Ascending aorta (tissue), 2 donors: ENCODE measurements around the gene ADGRB3. TPM values are rescaled to one million over a fixed set of nuclear protein-coding genes. Genes with fewer than 3 reads are reported as not detected.

Source experiments
- DNase-seq, 2 donors: peaks; one replicate each; pipeline ENCODE4 v3.0.0-alpha.2; 2019; ENCODE audit warnings: low spot score in 2 of 2
- H3K27ac ChIP-seq, 2 donors: fragments of 200-600 bp; sonication (generic); one replicate each; pipeline ENCODE4 v1.5.1; 2016 to 2017; ENCODE audit warnings: mild to moderate bottlenecking in 1 of 2
- H3K27me3 ChIP-seq: fragments of 200-600 bp; sonication (generic); one replicate; pipeline ENCODE4 v1.5.1; 2017
- H3K36me3 ChIP-seq, 2 donors: fragments of 200-600 bp; sonication (generic); one replicate each; pipeline ENCODE4 v1.5.1; 2016
- H3K4me1 ChIP-seq, 2 donors: fragments of 200-600 bp; sonication (generic); one replicate each; pipeline ENCODE4 v1.5.1; 2016 to 2017; ENCODE audit warnings: mild to moderate bottlenecking in 1 of 2
- H3K4me3 ChIP-seq, 2 donors: fragments of 200-600 bp; sonication (generic); one replicate each; pipeline ENCODE4 v1.5.1; 2016 to 2017; ENCODE audit warnings: mild to moderate bottlenecking in 1 of 2
- H3K9me3 ChIP-seq, 2 donors: fragments of 200-600 bp; sonication (generic); one replicate each; pipeline ENCODE4 v1.5.1; 2016
- intact Hi-C: fragments of 100-400 bp; cut with DNase I; formaldehyde crosslinking; loops from one replicate; pipeline ENCODE4 v1.15.1; 2023
- total RNA-seq: library from RNA; depleted of rRNA; stranded (reverse); fragments of >200 nt; gene quantifications from one replicate; pipeline ENCODE4 v1.1.0, GENCODE V29; 2016
- TF ChIP-seq, protein P1 (sequence below), 3 experiments: fragments of 200-600 bp in 2 of 3; fragments of 450-650 bp in 1 of 3; sonication (generic) in 2 of 3; IDR thresholded peaks; one replicate each; pipeline ENCODE4 v1.5.1; 2016 to 2019; ENCODE audit warnings: antibody characterized with exemption in 3 of 3, mild to moderate bottlenecking in 1 of 3, moderate library complexity in 1 of 3

The ADGRB3 gene
- total RNA-seq, 1 donor from 2014 or later: 4.4 TPM

- H3K36me3 ChIP-seq: no peaks in the 10 kb centered on the region
- no peak overlapping the region for H3K27ac ChIP-seq
- H3K9me3 ChIP-seq: no peaks in the 10 kb centered on the region
- no peak for DNase-seq
- H3K27me3 ChIP-seq: no peaks in the 10 kb centered on the region
- TF ChIP-seq, protein P1, sequence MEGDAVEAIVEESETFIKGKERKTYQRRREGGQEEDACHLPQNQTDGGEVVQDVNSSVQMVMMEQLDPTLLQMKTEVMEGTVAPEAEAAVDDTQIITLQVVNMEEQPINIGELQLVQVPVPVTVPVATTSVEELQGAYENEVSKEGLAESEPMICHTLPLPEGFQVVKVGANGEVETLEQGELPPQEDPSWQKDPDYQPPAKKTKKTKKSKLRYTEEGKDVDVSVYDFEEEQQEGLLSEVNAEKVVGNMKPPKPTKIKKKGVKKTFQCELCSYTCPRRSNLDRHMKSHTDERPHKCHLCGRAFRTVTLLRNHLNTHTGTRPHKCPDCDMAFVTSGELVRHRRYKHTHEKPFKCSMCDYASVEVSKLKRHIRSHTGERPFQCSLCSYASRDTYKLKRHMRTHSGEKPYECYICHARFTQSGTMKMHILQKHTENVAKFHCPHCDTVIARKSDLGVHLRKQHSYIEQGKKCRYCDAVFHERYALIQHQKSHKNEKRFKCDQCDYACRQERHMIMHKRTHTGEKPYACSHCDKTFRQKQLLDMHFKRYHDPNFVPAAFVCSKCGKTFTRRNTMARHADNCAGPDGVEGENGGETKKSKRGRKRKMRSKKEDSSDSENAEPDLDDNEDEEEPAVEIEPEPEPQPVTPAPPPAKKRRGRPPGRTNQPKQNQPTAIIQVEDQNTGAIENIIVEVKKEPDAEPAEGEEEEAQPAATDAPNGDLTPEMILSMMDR (IDR thresholded peaks at IDR 0.05): no peak
- no peaks in the 10 kb centered on the region for H3K4me1 ChIP-seq
- no peak overlapping the region for H3K4me3 ChIP-seq
- intact Hi-C loops: no loop called here
Observed at GRCh38 chr6:69293471-69293870, 658.4 kb downstream of the ADGRB3 start.

DNA sequence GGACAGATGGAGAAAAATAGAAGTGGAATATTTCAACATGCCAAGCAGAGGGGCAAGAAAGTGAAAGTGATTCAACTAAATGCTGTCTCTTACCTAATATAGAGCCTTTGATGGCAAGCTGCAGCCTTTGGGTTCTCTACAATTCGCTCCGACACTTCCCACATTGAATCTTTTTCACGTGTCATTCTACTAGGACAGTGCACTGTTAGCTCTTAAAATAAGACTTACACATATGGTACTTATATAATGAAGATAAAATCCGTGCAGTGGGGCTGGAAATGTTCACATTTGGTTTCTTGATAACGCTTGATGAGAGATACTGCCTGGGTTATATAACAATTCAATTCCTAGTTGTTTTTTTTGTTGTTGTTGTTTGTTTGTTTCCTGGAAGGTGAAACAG, 659.3 kb downstream of the ADGRB3 start:
- H3K9me3 ChIP-seq: no peaks in the 10 kb centered on the region
- no peak overlapping the region for H3K4me3 ChIP-seq
- no peaks in the 10 kb centered on the region for H3K36me3 ChIP-seq
- H3K27me3 ChIP-seq: no peaks in the 10 kb centered on the region
- no peaks in the 10 kb centered on the region for H3K4me1 ChIP-seq
- intact Hi-C loops: no loop called here
- H3K27ac ChIP-seq: no peak overlapping the region
- TF ChIP-seq, protein P1 (IDR thresholded peaks at IDR 0.05): no peak
- no peak for DNase-seq

DNA sequence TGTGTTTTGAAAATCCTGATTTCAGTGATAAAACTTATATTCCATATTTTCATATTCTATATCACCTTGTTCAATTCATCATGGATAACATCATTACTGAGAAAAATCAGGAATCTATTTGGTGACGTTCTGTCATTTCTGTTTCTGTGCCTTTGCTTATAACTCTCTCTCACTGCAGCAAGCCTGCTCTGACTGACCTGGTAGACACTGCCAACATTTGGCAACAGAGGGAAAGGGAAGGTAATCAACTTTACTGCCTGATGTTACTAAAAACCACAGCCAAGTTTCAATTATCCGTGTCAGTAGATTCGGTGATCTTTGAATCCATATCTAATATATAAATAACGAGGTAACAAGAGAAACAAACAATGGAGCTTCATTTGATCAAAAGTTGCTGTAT, 659.8 kb downstream of the ADGRB3 start:
- intact Hi-C loops: no loop called here
- no peaks in the 10 kb centered on the region for H3K27me3 ChIP-seq

DNA sequence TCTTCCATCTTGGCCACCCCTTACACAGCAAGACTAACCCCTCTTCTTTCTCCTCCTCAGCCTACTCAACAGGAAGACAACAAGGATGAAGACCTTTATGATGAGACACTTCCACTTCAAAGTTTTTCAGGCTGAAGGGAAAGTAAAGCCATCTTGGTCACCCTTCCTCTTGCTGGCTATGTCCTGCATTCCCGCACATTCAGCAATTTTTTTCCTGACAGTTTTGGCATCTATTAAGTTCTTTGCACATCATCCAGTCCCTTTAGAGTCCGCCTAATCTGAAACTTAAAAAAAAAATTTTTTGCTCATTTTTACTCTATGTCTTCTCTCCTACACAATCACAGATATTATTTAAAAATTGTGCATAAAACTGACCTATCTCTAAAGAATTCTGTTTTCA, 668.3 kb downstream of the ADGRB3 start:
- H3K9me3 ChIP-seq: no peaks in the 10 kb centered on the region
- no peak overlapping the region for H3K27ac ChIP-seq
- no peaks in the 10 kb centered on the region for H3K36me3 ChIP-seq
- intact Hi-C loops: no loop called here
- H3K27me3 ChIP-seq: no peaks in the 10 kb centered on the region
- H3K4me3 ChIP-seq: no peak overlapping the region
- no peak for DNase-seq
- TF ChIP-seq, protein P1 (IDR thresholded peaks at IDR 0.05): no peak
- no peaks in the 10 kb centered on the region for H3K4me1 ChIP-seq

More for the DNA sequence above, 659.8 kb downstream of the ADGRB3 start:
- Histone ChIP-seq H3K4me1 (no peaks in the 10 kb centered on the region), H3K9me3 (no peaks in the 10 kb centered on the region), H3K36me3 (no peaks in the 10 kb centered on the region), H3K4me3 (no peak overlapping the region), H3K27ac (no peak overlapping the region)
- TF ChIP-seq, protein P1 (IDR thresholded peaks at IDR 0.05): no peak
- DNase-seq: no peak

DNA sequence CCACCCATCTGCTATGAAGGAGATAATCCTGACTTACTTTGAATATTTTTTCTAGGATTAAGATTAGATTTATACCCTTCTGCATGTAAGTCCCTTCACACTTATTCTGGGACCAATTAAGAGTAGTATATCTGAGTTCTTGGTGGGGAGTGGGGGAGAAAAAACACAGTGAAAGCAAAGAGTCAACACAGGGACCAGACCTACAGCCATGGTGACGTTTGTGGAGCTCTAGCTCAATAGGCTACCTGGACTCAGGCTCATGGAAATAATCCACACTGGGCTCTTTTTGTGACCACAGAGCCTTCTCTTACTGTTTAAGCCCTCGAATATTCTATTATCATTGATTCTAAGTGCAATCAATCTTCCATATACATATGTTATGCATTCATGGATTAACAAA, 670.4 kb downstream of the ADGRB3 start:
- DNase-seq: no peak
- Histone ChIP-seq H3K4me1 (no peaks in the 10 kb centered on the region), H3K27ac (no peak overlapping the region), H3K27me3 (no peaks in the 10 kb centered on the region), H3K36me3 (no peaks in the 10 kb centered on the region), H3K9me3 (no peaks in the 10 kb centered on the region), H3K4me3 (no peak overlapping the region)
- intact Hi-C loops: no loop called here
- TF ChIP-seq, protein P1 (IDR thresholded peaks at IDR 0.05): no peak

GRCh38 chr6:69308584-69308983, 673.5 kb downstream of the ADGRB3 start:
- H3K4me3 ChIP-seq: no peak overlapping the region
- no peaks in the 10 kb centered on the region for H3K36me3 ChIP-seq
- no peaks in the 10 kb centered on the region for H3K4me1 ChIP-seq
- no peaks in the 10 kb centered on the region for H3K9me3 ChIP-seq
- TF ChIP-seq, protein P1 (IDR thresholded peaks at IDR 0.05): no peak
- intact Hi-C loops: no loop called here
- H3K27me3 ChIP-seq: no peaks in the 10 kb centered on the region
- H3K27ac ChIP-seq: no peak overlapping the region
- DNase-seq: no peak
